Breast epithelium (tissue), 3 donors: Measurements from ENCODE around the gene ACADVL.

Experiments
- POLR2A ChIP-seq: fragments of 450-650 bp; IDR thresholded peaks from one replicate; pipeline ENCODE4 v1.6.1; 2016; ENCODE audit warnings: antibody characterized with exemption, mild to moderate bottlenecking, moderate library complexity
- POLR2AphosphoS5 ChIP-seq, 3 donors: sonication (generic); formaldehyde crosslinking; IDR thresholded peaks; one replicate each; pipeline ENCODE4 v1.6.1; 2017; ENCODE audit warnings: antibody characterized with exemption in 3 of 3

GRCh38 chr17:7218166-7218565 is 1.6 kb upstream of the ACADVL start:
- TF ChIP-seq POLR2A: no peak
- TF ChIP-seq POLR2AphosphoS5 (IDR thresholded peaks at IDR 0.05): no peak
